GM12874 (cell line): ENCODE results near the gene TAF6L.

Source experiments
- CTCF ChIP-seq: IDR thresholded peaks from 2 replicates; pipeline ENCODE4 v1.5.1; 2011; ENCODE audit warnings: low read depth, mild to moderate bottlenecking, control low read depth, low read length, moderate library complexity; ENCODE audit not compliant: insufficient read depth

The TAF6L gene

GRCh38 chr11:62727872-62728170 is 43.4 kb upstream of the TAF6L start:
- TF ChIP-seq CTCF, result no peak

GRCh38 chr11:62728171-62728988 is 42.8 kb upstream of the TAF6L start, which contains the start of gene TTC9C:
TSS of gene TTC9C (plus strand) at chr11:62728486. CDS start at chr11:62728849, 363 bp downstream.
- no peak for TF ChIP-seq CTCF

- TF ChIP-seq CTCF, result no peak
These were observed 38.4 kb upstream of the TAF6L start for GRCh38 chr11:62732830-62733229.

GRCh38 chr11:62737196-62737595 is 34.0 kb upstream of the TAF6L start:
- no peak for TF ChIP-seq CTCF

GRCh38 chr11:62747475-62748160 is 23.6 kb upstream of the TAF6L start:
- no peak for TF ChIP-seq CTCF

GRCh38 chr11:62752177-62752785 is 18.9 kb upstream of the TAF6L start:
- no peak for TF ChIP-seq CTCF

GRCh38 chr11:62752994-62753735 is 18.0 kb upstream of the TAF6L start:
- no peak for TF ChIP-seq CTCF
